SK-N-SH (cell line): Measurements from ENCODE around the gene RAPGEF2. TPM values are rescaled to one million over a fixed set of nuclear protein-coding genes. Genes with fewer than 3 reads are reported as not detected.
A peak's percentile ranks its signal among the peaks of the same experiment; 100 is the strongest.

Experiments
- CTCF ChIA-PET: fragments of 300-600, 350-600 bp; formaldehyde crosslinking; extraction: SDS; loops from one replicate; lab custom pipeline; 2021; lab: Yijun Ruan, JAX
- POLR2A ChIA-PET: fragments of 350-600 bp; sonication (Branson Sonifier 250); formaldehyde crosslinking; extraction: SDS; loops from one replicate; lab custom pipeline; 2020; ENCODE audit warnings: antibody characterized with exemption, inconsistent platforms; lab: Yijun Ruan, JAX
- DNase-seq: peaks from one replicate; pipeline ENCODE4 v3.0.0; 2012
- H2AFZ ChIP-seq: fragments of 200-600 bp; sonication (generic); 2 replicates; pipeline ENCODE4 v1.8.1; 2016; ENCODE audit warnings: antibody characterized with exemption, mild to moderate bottlenecking, low read depth
- H3F3A ChIP-seq: fragments of 200-600 bp; sonication (generic); replicated peaks from 2 replicates; pipeline ENCODE3; 2016; ENCODE audit warnings: antibody characterized with exemption, mild to moderate bottlenecking; ENCODE audit not compliant: insufficient read depth
- H3K27ac ChIP-seq, 2 experiments: fragments of 200-500 bp in 1 of 2; fragments of 200-600 bp in 1 of 2; sonication (Bioruptor generic) in 1 of 2; sonication (generic), shearing (Covaris generic) in 1 of 2; 2 replicates each; pipeline versions ENCODE4 v1.5.1 to v1.6.1; 2014 to 2016; ENCODE audit warnings: low read depth in 2 of 2, inconsistent platforms in 1 of 2, low read length in 1 of 2, mild to moderate bottlenecking in 1 of 2, mixed read lengths in 1 of 2
- H3K27me3 ChIP-seq: fragments of 200-600 bp; sonication (generic), shearing (Covaris generic); 2 replicates; pipeline ENCODE4 v1.6.1; 2016; ENCODE audit warnings: mixed run types; ENCODE audit not compliant: insufficient read depth
- H3K36me3 ChIP-seq, 2 experiments: fragments of 200-500 bp in 1 of 2; fragments of 200-600 bp in 1 of 2; sonication (Bioruptor generic) in 1 of 2; sonication (generic) in 1 of 2; replicated peaks in 1 of 2; 2 replicates each; pipeline versions ENCODE3 to v1.5.1; 2014 to 2016; ENCODE audit warnings: low read length in 1 of 2, mild to moderate bottlenecking in 1 of 2; ENCODE audit not compliant: insufficient read depth in 2 of 2, control insufficient read depth in 1 of 2
- H3K4me1 ChIP-seq, 2 experiments: fragments of 200-500 bp in 1 of 2; fragments of 200-600 bp in 1 of 2; sonication (Bioruptor generic) in 1 of 2; sonication (generic), shearing (Covaris generic) in 1 of 2; 2 replicates each; pipeline versions ENCODE4 v1.5.1 to v1.6.1; 2014 to 2016; ENCODE audit warnings: low read depth in 1 of 2, low read length in 1 of 2, mixed run types in 1 of 2; ENCODE audit not compliant: insufficient read depth in 2 of 2, control insufficient read depth in 1 of 2
- H3K4me2 ChIP-seq: fragments of 200-600 bp; sonication (generic), shearing (Covaris generic); 2 replicates; pipeline ENCODE4 v1.6.1; 2017; ENCODE audit warnings: mixed run types
- H3K4me3 ChIP-seq, 2 experiments: fragments of 200-500 bp in 1 of 2; fragments of 200-600 bp in 1 of 2; sonication (Bioruptor generic) in 1 of 2; sonication (generic), shearing (Covaris generic) in 1 of 2; 2 replicates each; pipeline versions ENCODE4 v1.5.1 to v1.8.1; 2014 to 2016; ENCODE audit warnings: low read depth in 2 of 2, inconsistent platforms in 1 of 2, low read length in 1 of 2, mild to moderate bottlenecking in 1 of 2, mixed read lengths in 1 of 2, moderate library complexity in 1 of 2
- H3K79me2 ChIP-seq: fragments of 200-600 bp; sonication (generic); 2 replicates; pipeline ENCODE4 v1.8.1; 2017; ENCODE audit warnings: mild to moderate bottlenecking; ENCODE audit not compliant: insufficient read depth
- H3K9ac ChIP-seq: fragments of 200-600 bp; sonication (generic); 2 replicates; pipeline ENCODE4 v1.6.1; 2017; ENCODE audit warnings: mixed run types
- H3K9me2 ChIP-seq: fragments of 200-600 bp; sonication (generic); 2 replicates; pipeline ENCODE4 v1.6.1; 2017; ENCODE audit warnings: mixed run types
- H3K9me3 ChIP-seq: fragments of 200-600 bp; sonication (generic); 2 replicates; pipeline ENCODE4 v1.6.1; 2017; ENCODE audit warnings: mixed run types, mild to moderate bottlenecking, moderate library complexity
- H4K20me1 ChIP-seq: fragments of 200-600 bp; sonication (generic); 2 replicates; pipeline ENCODE4 v1.6.1; 2017; ENCODE audit warnings: mild to moderate bottlenecking, mixed run types; ENCODE audit not compliant: insufficient read depth
- CTCF ChIP-seq: fragments of 200-600 bp; sonication (generic); IDR thresholded peaks from 2 replicates; pipeline ENCODE4 v1.6.1; 2017; ENCODE audit warnings: antibody characterized with exemption, mild to moderate bottlenecking, moderate library complexity
- EZH2phosphoT487 ChIP-seq: fragments of 200-600 bp; sonication (generic); IDR thresholded peaks from 2 replicates; pipeline ENCODE4 v1.6.1; 2017; ENCODE audit warnings: low read depth, mixed run types, mild to moderate bottlenecking, antibody characterized with exemption, moderate library complexity, borderline replicate concordance
- GATA2 ChIP-seq: sonication (generic); formaldehyde crosslinking; IDR thresholded peaks from 2 replicates; pipeline ENCODE4 v1.5.0; 2020; ENCODE audit warnings: mild to moderate bottlenecking, missing genetic modification reagents
- IRF3 ChIP-seq: fragments of 150-350 bp; IDR thresholded peaks from 2 replicates; pipeline ENCODE4 v1.6.1; 2016; ENCODE audit warnings: mild to moderate bottlenecking, low read depth, low read length
- NRF1 ChIP-seq: IDR thresholded peaks from 2 replicates; pipeline ENCODE4 v1.6.1; 2012; ENCODE audit warnings: low read depth, mild to moderate bottlenecking, low read length
- POLR2AphosphoS5 ChIP-seq: IDR thresholded peaks from 2 replicates; pipeline ENCODE4 v1.6.1; 2012; ENCODE audit warnings: low read depth, low read length
- WGBS: methylation state at CpG from one replicate; pipeline ENCODE4 v1.1.6; 2017; ENCODE audit warnings: low lambda C conversion rate; 5-methylcytosine and 5-hydroxymethylcytosine counted together
- polyA plus RNA-seq, 3 experiments: library from polyadenylated mRNA; depleted of rRNA; stranded (reverse); fragments of >200 nt; gene quantifications; 2 replicates each; pipeline ENCODE4 v1.2.3, GENCODE V29; 2012

Gene RAPGEF2
- polyA plus RNA-seq, 1 of the 3 experiments (the other 2 are of a cell fraction), result 19.2 TPM

GRCh38 chr4:159103384-159103990 is 608 bp downstream of the RAPGEF2 start:
- Histone ChIP-seq H3K9ac (peak overlapping the region; percentile 94), H3K4me1 (peaks cover 18 to 24% of the 10 kb centered on the region in 2 experiments; a peak in 3 of 4 replicates), H3K27me3 (no peaks in the 10 kb centered on the region), H3K36me3 (no peaks in the 10 kb centered on the region), H3K27ac (peak overlapping the region; percentile 79 to 88), H3K4me3 (peak overlapping the region; percentile 90 to 96), H2AFZ (peak overlapping the region; percentile 30; the same call in 1 of the 2 replicates), H3K9me2 (no peaks in the 10 kb centered on the region), H3F3A (no peaks in the 10 kb centered on the region), H3K4me2 (peak overlapping the region; percentile 89), H4K20me1 (peaks cover 42% of the 10 kb centered on the region), H3K9me3 (no peaks in the 10 kb centered on the region), H3K79me2 (peaks cover 45% of the 10 kb centered on the region)
- ChIA-PET CTCF (interaction anchor here (1.0 to 1.5 kb wide), 2 partner anchors 14 to 251 kb away, joined by 3 read pairs; no protein-coding TSS in a partner anchor), POLR2A (no interaction called here)
- DNase-seq, result no peak
- 0 out of 2 replicates have a peak, but pooled peaks have one; percentile 1 for TF ChIP-seq NRF1
- TF ChIP-seq IRF3, result no peak
- no peak for TF ChIP-seq POLR2AphosphoS5
- 0% methylated on average over 14 of the region's 72 CpGs for WGBS

- DNase-seq, result no peak
- Histone ChIP-seq H3K27ac (peak overlapping the region in 1 of 2 experiments; percentile 38; a peak in 3 of 4 replicates), H3K36me3 (no peaks in the 10 kb centered on the region), H3F3A (no peaks in the 10 kb centered on the region), H3K79me2 (peaks cover 59% of the 10 kb centered on the region), H3K4me2 (peak overlapping the region; percentile 88), H3K4me1 (peaks cover 18 to 24% of the 10 kb centered on the region in 2 experiments; a peak in 3 of 4 replicates), H2AFZ (peak overlapping the region; percentile 0; the same call in 1 of the 2 replicates), H3K4me3 (peak overlapping the region; percentile 70 to 96), H3K27me3 (no peaks in the 10 kb centered on the region), H3K9me3 (no peaks in the 10 kb centered on the region), H3K9me2 (no peaks in the 10 kb centered on the region), H4K20me1 (peaks cover 55% of the 10 kb centered on the region), H3K9ac (peak overlapping the region; percentile 78)
- WGBS, result 39% methylated on average over 9 of the region's 9 CpGs
- TF ChIP-seq EZH2phosphoT487, result no peak
- TF ChIP-seq CTCF, result peak; percentile 27
- 0 out of 2 replicates have a peak, but pooled peaks have one; percentile 4 for TF ChIP-seq GATA2 (CRISPR knock-in tag)
- ChIA-PET POLR2A (no interaction called here), CTCF (interaction anchor here (1.1 to 1.5 kb wide), 2 partner anchors 16 to 277 kb away, joined by 3 read pairs; no protein-coding TSS in a partner anchor)
Observed at GRCh38 chr4:159104694-159105414, 2.0 kb downstream of the RAPGEF2 start.
